Measurements from ENCODE around the gene NNAT. TPM values are rescaled to one million over a fixed set of nuclear protein-coding genes. Genes with fewer than 3 reads are reported as not detected.
A peak's percentile ranks its signal among the peaks of the same experiment; 100 is the strongest.

NNAT gene
- total RNA-seq, 1 donor from 2014 or later, result 8.3 TPM

DNA sequence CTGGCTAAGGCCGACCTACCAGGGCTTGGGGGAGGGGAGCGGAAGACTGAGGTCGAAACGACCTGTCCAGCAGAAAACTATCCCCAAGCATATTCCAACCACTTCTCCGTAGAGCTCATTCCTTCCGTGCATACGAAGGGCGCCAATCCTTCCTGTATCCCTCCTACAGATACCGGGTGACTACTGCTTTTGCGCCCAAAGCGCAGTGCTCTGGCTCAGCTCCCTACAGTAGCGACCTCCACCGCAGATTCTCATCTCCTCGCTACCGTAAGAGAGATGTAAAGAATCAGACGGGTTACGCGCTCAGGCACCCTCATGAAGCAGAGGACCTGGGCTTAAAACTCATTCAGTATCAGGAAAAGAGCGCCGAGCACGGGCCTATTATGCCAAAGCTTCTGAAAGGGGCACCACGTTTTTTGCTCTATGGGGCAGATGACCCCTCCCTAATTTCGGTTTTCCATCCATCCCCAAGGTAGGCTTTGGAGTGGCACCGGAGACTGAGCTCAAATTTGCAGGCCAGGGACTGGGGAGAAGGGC lies 563 bp upstream of the NNAT start:
- intact Hi-C loops (cut with DNase I), result no loop called here
- no peaks in the 10 kb centered on the region for H3K27me3 ChIP-seq
- TF ChIP-seq, protein P1, sequence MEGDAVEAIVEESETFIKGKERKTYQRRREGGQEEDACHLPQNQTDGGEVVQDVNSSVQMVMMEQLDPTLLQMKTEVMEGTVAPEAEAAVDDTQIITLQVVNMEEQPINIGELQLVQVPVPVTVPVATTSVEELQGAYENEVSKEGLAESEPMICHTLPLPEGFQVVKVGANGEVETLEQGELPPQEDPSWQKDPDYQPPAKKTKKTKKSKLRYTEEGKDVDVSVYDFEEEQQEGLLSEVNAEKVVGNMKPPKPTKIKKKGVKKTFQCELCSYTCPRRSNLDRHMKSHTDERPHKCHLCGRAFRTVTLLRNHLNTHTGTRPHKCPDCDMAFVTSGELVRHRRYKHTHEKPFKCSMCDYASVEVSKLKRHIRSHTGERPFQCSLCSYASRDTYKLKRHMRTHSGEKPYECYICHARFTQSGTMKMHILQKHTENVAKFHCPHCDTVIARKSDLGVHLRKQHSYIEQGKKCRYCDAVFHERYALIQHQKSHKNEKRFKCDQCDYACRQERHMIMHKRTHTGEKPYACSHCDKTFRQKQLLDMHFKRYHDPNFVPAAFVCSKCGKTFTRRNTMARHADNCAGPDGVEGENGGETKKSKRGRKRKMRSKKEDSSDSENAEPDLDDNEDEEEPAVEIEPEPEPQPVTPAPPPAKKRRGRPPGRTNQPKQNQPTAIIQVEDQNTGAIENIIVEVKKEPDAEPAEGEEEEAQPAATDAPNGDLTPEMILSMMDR (IDR thresholded peaks at IDR 0.05), result no peak
- TF ChIP-seq POLR2A (IDR thresholded peaks at IDR 0.05) (no peak), POLR2AphosphoS5 (IDR thresholded peaks at IDR 0.05; ENCODE audit: insufficient read depth in 1 of 2, low read depth in 1 of 2) (no peak)
- peak overlapping the region; percentile 33 to 41 for H3K4me3 ChIP-seq
- peaks cover 0 to 9% of the 10 kb centered on the region in 2 donors for H3K36me3 ChIP-seq
- no peak for DNase-seq (ENCODE audit: extremely low spot score in 2 of 2)
- H3K9me3 ChIP-seq, result no peaks in the 10 kb centered on the region
- no peak overlapping the region for H3K27ac ChIP-seq
- H3K4me1 ChIP-seq, result peaks cover 87% of the 10 kb centered on the region

DNA sequence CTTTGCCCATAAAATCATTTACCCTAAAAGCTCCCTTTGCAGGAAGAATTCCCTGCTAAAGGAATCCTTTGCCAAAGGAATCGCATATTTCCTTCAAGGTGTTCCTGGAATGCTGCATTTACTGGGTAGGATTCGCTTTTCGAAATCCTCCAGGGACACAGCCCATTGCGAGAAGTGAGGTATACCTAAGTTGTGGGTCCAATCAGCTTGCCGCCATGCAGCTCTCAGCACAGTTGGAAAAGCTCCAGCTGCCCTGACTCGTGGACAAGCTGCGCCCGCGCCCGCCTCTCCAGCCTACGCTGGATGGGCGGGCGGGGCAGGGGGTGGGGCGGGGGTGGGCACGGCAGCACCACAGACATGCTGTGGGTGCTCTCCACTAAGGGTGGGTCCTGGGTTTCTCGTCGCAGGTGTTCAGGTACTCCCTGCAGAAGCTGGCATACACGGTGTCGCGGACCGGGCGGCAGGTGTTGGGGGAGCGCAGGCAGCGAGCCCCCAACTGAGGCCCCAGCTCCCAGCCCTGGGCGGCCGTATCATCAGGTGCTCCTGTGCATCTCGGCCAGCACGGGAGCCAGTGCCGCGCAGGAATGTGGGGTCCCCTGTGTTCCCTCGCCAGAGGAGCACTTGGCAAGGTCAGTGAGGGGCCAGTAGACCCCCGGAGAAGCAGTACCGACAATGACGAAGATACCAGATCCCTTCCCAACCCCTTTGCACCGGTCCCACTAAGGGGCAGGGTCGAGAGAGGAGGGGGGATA lies 1.4 kb downstream of the NNAT start:
- TF ChIP-seq POLR2AphosphoS5 (IDR thresholded peaks at IDR 0.05; ENCODE audit: insufficient read depth in 1 of 2, low read depth in 1 of 2), result no peak
- TF ChIP-seq, protein P1 (IDR thresholded peaks at IDR 0.05), result no peak
- no peak for TF ChIP-seq POLR2A (IDR thresholded peaks at IDR 0.05)
- Histone ChIP-seq H3K4me1 (peaks cover 85% of the 10 kb centered on the region), H3K27me3 (no peaks in the 10 kb centered on the region), H3K27ac (no peak overlapping the region), H3K4me3 (peak overlapping the region in 1 of 2 donors; percentile 41), H3K36me3 (peaks cover 0 to 9% of the 10 kb centered on the region in 2 donors), H3K9me3 (no peaks in the 10 kb centered on the region)
- DNase-seq (ENCODE audit: extremely low spot score in 2 of 2), result no peak
- intact Hi-C loops (cut with DNase I), result no loop called here

DNA sequence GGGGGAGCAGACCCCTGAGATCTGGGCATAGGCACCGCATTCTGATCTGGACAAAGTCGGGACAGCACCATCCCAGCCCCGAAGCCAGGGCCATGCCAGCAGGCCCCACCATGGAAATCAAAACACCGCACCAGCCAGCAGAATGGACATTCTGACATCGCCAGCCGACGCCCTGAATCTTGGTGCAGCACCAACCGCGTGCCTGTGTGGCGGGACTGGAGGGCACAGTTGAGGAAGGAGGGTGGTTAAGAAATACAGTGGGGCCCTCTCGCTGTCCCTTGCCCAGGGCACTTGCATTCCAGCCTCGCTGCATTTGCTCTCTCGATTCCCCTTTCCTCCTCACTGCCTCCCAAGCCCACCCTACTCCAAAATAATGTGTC lies 2.0 kb downstream of the NNAT start:
- no peak overlapping the region for H3K27ac ChIP-seq
- intact Hi-C loops (cut with DNase I), result no loop called here
- no peaks in the 10 kb centered on the region for H3K27me3 ChIP-seq
- peaks cover 79% of the 10 kb centered on the region for H3K4me1 ChIP-seq
- no peak for TF ChIP-seq POLR2A (IDR thresholded peaks at IDR 0.05)
- TF ChIP-seq, protein P1 (IDR thresholded peaks at IDR 0.05), result no peak
- TF ChIP-seq POLR2AphosphoS5 (IDR thresholded peaks at IDR 0.05; ENCODE audit: insufficient read depth in 1 of 2, low read depth in 1 of 2), result no peak
- peak overlapping the region in 1 of 2 donors; percentile 41 for H3K4me3 ChIP-seq
- no peaks in the 10 kb centered on the region for H3K9me3 ChIP-seq
- peaks cover 0 to 9% of the 10 kb centered on the region in 2 donors for H3K36me3 ChIP-seq
- no peak for DNase-seq (ENCODE audit: extremely low spot score in 2 of 2)

DNA sequence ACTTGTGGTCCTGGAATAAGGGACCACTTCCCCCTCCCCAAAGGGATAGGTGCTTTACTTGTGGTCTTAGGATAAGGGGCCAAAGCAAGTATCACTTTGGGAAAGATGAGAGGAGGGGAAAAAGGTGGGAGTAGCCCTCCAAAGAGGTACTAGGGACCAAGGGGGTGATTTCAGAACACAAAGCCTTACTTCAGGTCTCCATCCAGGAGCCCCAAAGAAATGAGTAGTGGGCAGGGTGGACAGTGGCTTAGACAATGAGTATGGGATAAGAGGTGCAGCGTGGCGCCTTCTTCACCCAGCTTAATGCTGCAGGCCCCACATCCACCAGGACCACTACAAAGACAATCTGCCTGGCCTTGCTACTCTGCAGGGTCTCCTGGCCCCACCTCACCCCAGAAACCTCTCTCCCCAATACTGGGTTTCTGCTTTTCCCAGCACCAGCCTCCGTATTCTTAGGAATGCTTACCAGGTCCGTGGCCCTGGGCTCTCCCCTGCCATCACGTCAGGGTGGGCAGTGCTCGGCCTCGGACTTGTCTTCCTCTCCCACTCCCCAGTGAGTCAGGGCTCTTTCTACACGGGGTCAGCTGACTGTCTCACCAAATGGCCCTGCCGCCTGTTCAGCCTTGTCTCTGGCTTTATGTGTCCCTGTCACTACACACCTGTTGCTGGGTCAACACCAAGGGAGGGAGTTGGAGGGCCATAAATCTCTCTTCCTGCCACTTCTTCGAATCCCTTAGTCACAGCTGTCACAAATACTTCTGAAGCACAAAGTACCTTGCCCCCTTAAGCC lies 3.1 kb downstream of the NNAT start:
- no peaks in the 10 kb centered on the region for H3K9me3 ChIP-seq
- intact Hi-C loops (cut with DNase I), result no loop called here
- H3K4me1 ChIP-seq, result peaks cover 82% of the 10 kb centered on the region
- H3K27me3 ChIP-seq, result no peaks in the 10 kb centered on the region
- no peak for DNase-seq (ENCODE audit: extremely low spot score in 2 of 2)
- no peak overlapping the region for H3K4me3 ChIP-seq
- peak overlapping the region; percentile 17 for H3K27ac ChIP-seq
- TF ChIP-seq POLR2AphosphoS5 (IDR thresholded peaks at IDR 0.05; ENCODE audit: insufficient read depth in 1 of 2, low read depth in 1 of 2) (no peak), POLR2A (IDR thresholded peaks at IDR 0.05) (no peak)
- TF ChIP-seq, protein P1 (IDR thresholded peaks at IDR 0.05), result no peak
- H3K36me3 ChIP-seq, result peaks cover 0 to under 1% of the 10 kb centered on the region in 2 donors
